SK-N-SH (cell line): ENCODE data around the gene PCDH1. TPM values are rescaled to one million over a fixed set of nuclear protein-coding genes. Genes with fewer than 3 reads are reported as not detected.

ENCODE experiments used
- CTCF ChIA-PET: fragments of 300-600, 350-600 bp; formaldehyde crosslinking; extraction: SDS; loops from one replicate; lab custom pipeline; 2021; lab: Yijun Ruan, JAX
- POLR2A ChIA-PET: fragments of 350-600 bp; sonication (Branson Sonifier 250); formaldehyde crosslinking; extraction: SDS; loops from one replicate; lab custom pipeline; 2020; ENCODE audit warnings: antibody characterized with exemption, inconsistent platforms; lab: Yijun Ruan, JAX
- DNase-seq: peaks from one replicate; pipeline ENCODE4 v3.0.0; 2012
- H2AFZ ChIP-seq: fragments of 200-600 bp; sonication (generic); 2 replicates; pipeline ENCODE4 v1.8.1; 2016; ENCODE audit warnings: antibody characterized with exemption, mild to moderate bottlenecking, low read depth
- H3F3A ChIP-seq: fragments of 200-600 bp; sonication (generic); replicated peaks from 2 replicates; pipeline ENCODE3; 2016; ENCODE audit warnings: antibody characterized with exemption, mild to moderate bottlenecking; ENCODE audit not compliant: insufficient read depth
- H3K27ac ChIP-seq, 2 experiments: fragments of 200-500 bp in 1 of 2; fragments of 200-600 bp in 1 of 2; sonication (Bioruptor generic) in 1 of 2; sonication (generic), shearing (Covaris generic) in 1 of 2; 2 replicates each; pipeline versions ENCODE4 v1.5.1 to v1.6.1; 2014 to 2016; ENCODE audit warnings: low read depth in 2 of 2, inconsistent platforms in 1 of 2, low read length in 1 of 2, mild to moderate bottlenecking in 1 of 2, mixed read lengths in 1 of 2
- H3K27me3 ChIP-seq: fragments of 200-600 bp; sonication (generic), shearing (Covaris generic); 2 replicates; pipeline ENCODE4 v1.6.1; 2016; ENCODE audit warnings: mixed run types; ENCODE audit not compliant: insufficient read depth
- H3K36me3 ChIP-seq, 2 experiments: fragments of 200-500 bp in 1 of 2; fragments of 200-600 bp in 1 of 2; sonication (Bioruptor generic) in 1 of 2; sonication (generic) in 1 of 2; replicated peaks in 1 of 2; 2 replicates each; pipeline versions ENCODE3 to v1.5.1; 2014 to 2016; ENCODE audit warnings: low read length in 1 of 2, mild to moderate bottlenecking in 1 of 2; ENCODE audit not compliant: insufficient read depth in 2 of 2, control insufficient read depth in 1 of 2
- H3K4me1 ChIP-seq, 2 experiments: fragments of 200-500 bp in 1 of 2; fragments of 200-600 bp in 1 of 2; sonication (Bioruptor generic) in 1 of 2; sonication (generic), shearing (Covaris generic) in 1 of 2; 2 replicates each; pipeline versions ENCODE4 v1.5.1 to v1.6.1; 2014 to 2016; ENCODE audit warnings: low read depth in 1 of 2, low read length in 1 of 2, mixed run types in 1 of 2; ENCODE audit not compliant: insufficient read depth in 2 of 2, control insufficient read depth in 1 of 2
- H3K4me2 ChIP-seq: fragments of 200-600 bp; sonication (generic), shearing (Covaris generic); 2 replicates; pipeline ENCODE4 v1.6.1; 2017; ENCODE audit warnings: mixed run types
- H3K4me3 ChIP-seq, 2 experiments: fragments of 200-500 bp in 1 of 2; fragments of 200-600 bp in 1 of 2; sonication (Bioruptor generic) in 1 of 2; sonication (generic), shearing (Covaris generic) in 1 of 2; 2 replicates each; pipeline versions ENCODE4 v1.5.1 to v1.8.1; 2014 to 2016; ENCODE audit warnings: low read depth in 2 of 2, inconsistent platforms in 1 of 2, low read length in 1 of 2, mild to moderate bottlenecking in 1 of 2, mixed read lengths in 1 of 2, moderate library complexity in 1 of 2
- H3K79me2 ChIP-seq: fragments of 200-600 bp; sonication (generic); 2 replicates; pipeline ENCODE4 v1.8.1; 2017; ENCODE audit warnings: mild to moderate bottlenecking; ENCODE audit not compliant: insufficient read depth
- H3K9ac ChIP-seq: fragments of 200-600 bp; sonication (generic); 2 replicates; pipeline ENCODE4 v1.6.1; 2017; ENCODE audit warnings: mixed run types
- H3K9me2 ChIP-seq: fragments of 200-600 bp; sonication (generic); 2 replicates; pipeline ENCODE4 v1.6.1; 2017; ENCODE audit warnings: mixed run types
- H3K9me3 ChIP-seq: fragments of 200-600 bp; sonication (generic); 2 replicates; pipeline ENCODE4 v1.6.1; 2017; ENCODE audit warnings: mixed run types, mild to moderate bottlenecking, moderate library complexity
- H4K20me1 ChIP-seq: fragments of 200-600 bp; sonication (generic); 2 replicates; pipeline ENCODE4 v1.6.1; 2017; ENCODE audit warnings: mild to moderate bottlenecking, mixed run types; ENCODE audit not compliant: insufficient read depth
- FOXJ3 ChIP-seq: sonication (generic); formaldehyde crosslinking; IDR thresholded peaks from 2 replicates; pipeline ENCODE4 v1.5.1; 2020; ENCODE audit warnings: mild to moderate bottlenecking, missing genetic modification reagents
- MXI1 ChIP-seq: IDR thresholded peaks from 2 replicates; pipeline ENCODE4 v1.6.1; 2012; ENCODE audit warnings: mild to moderate bottlenecking, low read depth, low read length, improper control_type of control experiment
- NRF1 ChIP-seq: IDR thresholded peaks from 2 replicates; pipeline ENCODE4 v1.6.1; 2012; ENCODE audit warnings: low read depth, mild to moderate bottlenecking, low read length
- SMC3 ChIP-seq: IDR thresholded peaks from 2 replicates; pipeline ENCODE4 v1.6.1; 2012; ENCODE audit warnings: low read depth, low read length, improper control_type of control experiment
- TEAD4 ChIP-seq: IDR thresholded peaks from 2 replicates; pipeline ENCODE4 v1.4.0; 2012; ENCODE audit warnings: mild to moderate bottlenecking, borderline replicate concordance; ENCODE audit not compliant: insufficient read depth
- YY1 ChIP-seq: IDR thresholded peaks from 2 replicates; pipeline ENCODE4 v1.4.0; 2012; ENCODE audit warnings: low read depth, mild to moderate bottlenecking
- WGBS: methylation state at CpG from one replicate; pipeline ENCODE4 v1.1.6; 2017; ENCODE audit warnings: low lambda C conversion rate; 5-methylcytosine and 5-hydroxymethylcytosine counted together
- polyA plus RNA-seq, 3 experiments: library from polyadenylated mRNA; depleted of rRNA; stranded (reverse); fragments of >200 nt; gene quantifications; 2 replicates each; pipeline ENCODE4 v1.2.3, GENCODE V29; 2012
- TF ChIP-seq, protein P1 (sequence below): IDR thresholded peaks from 2 replicates; pipeline ENCODE4 v1.6.1; 2012; ENCODE audit warnings: mild to moderate bottlenecking, low read depth, low read length, moderate library complexity

PCDH1 gene
- polyA plus RNA-seq, 1 of the 3 experiments (the other 2 are of a cell fraction), result 0.08 TPM

DNA sequence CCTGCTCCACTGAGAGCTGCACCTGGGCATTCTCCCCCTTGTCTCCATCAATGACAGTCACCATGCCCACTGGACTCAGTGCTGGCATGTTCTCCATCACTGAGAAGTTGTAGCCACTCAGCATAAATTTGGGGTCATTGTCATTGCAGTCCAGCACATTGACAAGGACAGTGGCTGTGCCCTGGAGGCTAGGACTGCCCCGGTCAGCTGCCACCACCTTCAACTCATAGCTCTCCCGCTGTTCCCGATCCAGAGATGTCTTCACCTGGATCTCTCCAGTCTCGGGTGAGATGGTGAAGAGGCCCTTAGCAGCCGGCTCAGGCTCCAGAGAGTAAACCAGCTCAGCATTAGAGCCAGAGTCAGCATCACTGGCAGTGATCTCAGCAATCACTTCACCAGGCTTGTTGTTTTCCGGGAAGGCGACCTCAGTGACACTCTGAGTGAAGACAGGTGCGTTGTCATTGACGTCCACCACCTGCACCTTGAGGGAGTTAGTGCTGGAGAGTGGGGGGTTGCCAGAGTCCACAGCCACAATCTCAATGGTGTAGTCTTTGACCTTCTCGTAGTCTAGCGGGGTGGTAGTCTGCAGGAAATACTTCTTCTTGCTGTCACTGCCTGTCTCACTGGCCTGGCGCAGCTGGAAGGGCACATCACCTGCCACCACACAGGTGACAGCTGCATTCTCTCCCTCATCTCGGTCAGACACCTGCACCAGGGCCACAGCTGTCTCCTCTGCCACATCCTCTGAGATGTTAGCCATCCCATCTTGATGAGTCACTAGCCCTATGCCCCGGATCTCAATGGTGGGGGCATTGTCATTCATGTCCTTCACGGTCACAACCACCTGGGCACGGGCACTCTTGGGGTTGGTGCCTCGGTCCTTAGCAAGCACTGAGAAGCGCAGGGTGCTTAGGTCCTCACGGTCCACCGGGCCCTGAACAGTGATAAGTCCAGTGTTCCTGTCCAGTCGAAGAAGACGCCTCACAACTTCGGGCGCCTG, 13.5 kb downstream of the PCDH1 start:
- Histone ChIP-seq H3K4me3 (no peak overlapping the region), H3K27ac (no peak overlapping the region), H3K4me1 (peaks cover 0 to 1% of the 10 kb centered on the region in 2 experiments; a peak in 1 of 4 replicates), H3K36me3 (no peaks in the 10 kb centered on the region), H3K9ac (no peak overlapping the region), H2AFZ (no peak overlapping the region), H3K27me3 (peaks cover 38% of the 10 kb centered on the region), H3K9me3 (no peaks in the 10 kb centered on the region), H3F3A (no peaks in the 10 kb centered on the region), H3K9me2 (no peaks in the 10 kb centered on the region), H3K4me2 (no peak overlapping the region), H3K79me2 (no peaks in the 10 kb centered on the region), H4K20me1 (no peaks in the 10 kb centered on the region)
- TF ChIP-seq, protein P1, sequence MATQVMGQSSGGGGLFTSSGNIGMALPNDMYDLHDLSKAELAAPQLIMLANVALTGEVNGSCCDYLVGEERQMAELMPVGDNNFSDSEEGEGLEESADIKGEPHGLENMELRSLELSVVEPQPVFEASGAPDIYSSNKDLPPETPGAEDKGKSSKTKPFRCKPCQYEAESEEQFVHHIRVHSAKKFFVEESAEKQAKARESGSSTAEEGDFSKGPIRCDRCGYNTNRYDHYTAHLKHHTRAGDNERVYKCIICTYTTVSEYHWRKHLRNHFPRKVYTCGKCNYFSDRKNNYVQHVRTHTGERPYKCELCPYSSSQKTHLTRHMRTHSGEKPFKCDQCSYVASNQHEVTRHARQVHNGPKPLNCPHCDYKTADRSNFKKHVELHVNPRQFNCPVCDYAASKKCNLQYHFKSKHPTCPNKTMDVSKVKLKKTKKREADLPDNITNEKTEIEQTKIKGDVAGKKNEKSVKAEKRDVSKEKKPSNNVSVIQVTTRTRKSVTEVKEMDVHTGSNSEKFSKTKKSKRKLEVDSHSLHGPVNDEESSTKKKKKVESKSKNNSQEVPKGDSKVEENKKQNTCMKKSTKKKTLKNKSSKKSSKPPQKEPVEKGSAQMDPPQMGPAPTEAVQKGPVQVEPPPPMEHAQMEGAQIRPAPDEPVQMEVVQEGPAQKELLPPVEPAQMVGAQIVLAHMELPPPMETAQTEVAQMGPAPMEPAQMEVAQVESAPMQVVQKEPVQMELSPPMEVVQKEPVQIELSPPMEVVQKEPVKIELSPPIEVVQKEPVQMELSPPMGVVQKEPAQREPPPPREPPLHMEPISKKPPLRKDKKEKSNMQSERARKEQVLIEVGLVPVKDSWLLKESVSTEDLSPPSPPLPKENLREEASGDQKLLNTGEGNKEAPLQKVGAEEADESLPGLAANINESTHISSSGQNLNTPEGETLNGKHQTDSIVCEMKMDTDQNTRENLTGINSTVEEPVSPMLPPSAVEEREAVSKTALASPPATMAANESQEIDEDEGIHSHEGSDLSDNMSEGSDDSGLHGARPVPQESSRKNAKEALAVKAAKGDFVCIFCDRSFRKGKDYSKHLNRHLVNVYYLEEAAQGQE, result no peak
- CTCF ChIA-PET, result interaction anchor here (0.6 to 1.2 kb wide), 3 partner anchors 96 to 173 kb away, joined by 3 to 5 read pairs (median 3); no protein-coding TSS in a partner anchor
- WGBS, result 71% methylated on average over 21 of the region's 24 CpGs
- DNase-seq, result no peak
- POLR2A ChIA-PET, result no interaction called here

DNA sequence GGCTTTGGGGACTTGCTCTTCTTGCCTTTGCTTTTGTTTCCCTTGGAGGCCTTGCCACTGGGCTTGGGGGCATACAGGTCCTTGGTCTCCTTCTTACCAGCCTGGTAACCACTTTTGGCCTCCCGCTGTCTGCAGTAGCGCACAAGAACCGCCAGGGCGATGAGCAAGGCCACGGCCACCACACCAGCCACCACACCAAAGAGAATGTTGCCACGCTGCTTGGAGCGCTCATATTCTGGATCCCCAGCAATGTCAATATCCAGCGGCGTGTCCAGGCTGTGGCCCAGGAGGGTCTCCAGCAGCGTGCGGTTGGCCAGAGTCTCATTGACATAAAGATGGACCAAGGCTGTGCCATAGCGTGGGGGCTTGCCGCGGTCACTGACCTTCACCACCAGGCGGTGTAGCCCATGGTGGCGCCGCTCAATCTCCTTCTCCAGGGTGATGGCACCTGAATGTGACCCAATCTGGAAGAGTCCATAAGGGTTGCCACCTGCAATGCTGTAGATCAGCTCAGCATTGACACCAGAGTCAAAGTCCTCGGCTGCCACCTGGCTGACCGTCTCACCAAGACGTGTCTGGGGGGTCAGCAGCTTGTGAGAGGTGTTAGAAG, 14.5 kb downstream of the PCDH1 start:
- Histone ChIP-seq H3K4me1 (no peaks in the 10 kb centered on the region; a peak in 1 of 4 replicates), H3K9me3 (no peaks in the 10 kb centered on the region), H3K4me3 (no peak overlapping the region), H3K4me2 (no peak overlapping the region), H3K36me3 (no peaks in the 10 kb centered on the region), H3F3A (no peaks in the 10 kb centered on the region), H4K20me1 (no peaks in the 10 kb centered on the region), H3K27me3 (peaks cover 34% of the 10 kb centered on the region), H3K79me2 (no peaks in the 10 kb centered on the region), H2AFZ (no peak overlapping the region), H3K27ac (no peak overlapping the region), H3K9me2 (no peaks in the 10 kb centered on the region), H3K9ac (no peak overlapping the region)
- POLR2A ChIA-PET, result no interaction called here
- no peak for TF ChIP-seq TEAD4
- no peak for TF ChIP-seq NRF1
- TF ChIP-seq FOXJ3 (CRISPR knock-in tag), result no peak
- TF ChIP-seq YY1, result no peak
- no peak for TF ChIP-seq MXI1
- TF ChIP-seq SMC3, result no peak
- CTCF ChIA-PET, result interaction anchor here (1.1 to 1.2 kb wide), 2 partner anchors 162 to 172 kb away, joined by 3 to 5 read pairs; no protein-coding TSS in a partner anchor
- 84% methylated on average over 12 of the region's 20 CpGs for WGBS
- no peak for DNase-seq
